H1 (cell line): ENCODE results near the gene LRRC10. TPM values are rescaled to one million over a fixed set of nuclear protein-coding genes. Genes with fewer than 3 reads are reported as not detected.

Experiments
- CTCF ChIA-PET: fragments of 300-600 bp; sonication (Branson Sonifier 250); formaldehyde crosslinking; loops from one replicate; lab custom pipeline; 2021; ENCODE audit not compliant: partially characterized antibody; lab: Charles Lee
- POLR2A ChIA-PET: fragments of 300-600 bp; sonication (Branson Sonifier 250); formaldehyde crosslinking; loops from one replicate; lab custom pipeline; 2021; ENCODE audit warnings: inconsistent platforms; ENCODE audit not compliant: partially characterized antibody; lab: Charles Lee
- DNase-seq, 2 experiments: peaks; one replicate each; pipeline versions ENCODE4 v3.0.0 to v3.0.0-alpha.2; 2010 to 2022; ENCODE audit warnings: low spot score in 2 of 2, low read depth in 1 of 2, mixed read lengths in 1 of 2
- FAIRE-seq: peaks from 2 replicates; lab custom pipeline; 2011; peaks lifted over from hg19 to GRCh38; lab: Jason Lieb, UNC
- H2AFZ ChIP-seq: 2 replicates; pipeline ENCODE4 v1.8.1; 2012; ENCODE audit warnings: low read length, inconsistent platforms
- H2AK5ac ChIP-seq: 2 replicates; pipeline ENCODE4 v1.6.1; 2013; ENCODE audit warnings: low read depth, low read length
- H2BK120ac ChIP-seq: replicated peaks from 2 replicates; pipeline ENCODE3; 2013; ENCODE audit warnings: low read depth, low read length, inconsistent platforms
- H2BK12ac ChIP-seq: 2 replicates; pipeline ENCODE4 v1.6.1; 2013; ENCODE audit warnings: low read depth, low read length
- H2BK15ac ChIP-seq: 2 replicates; pipeline ENCODE4 v1.6.1; 2013; ENCODE audit warnings: low read length
- H2BK20ac ChIP-seq: 2 replicates; pipeline ENCODE4 v1.6.1; 2013; ENCODE audit warnings: low read length
- H2BK5ac ChIP-seq: 2 replicates; pipeline ENCODE4 v1.6.1; 2013; ENCODE audit warnings: low read depth, low read length
- H3K14ac ChIP-seq: 2 replicates; pipeline ENCODE4 v1.6.1; 2013; ENCODE audit warnings: inconsistent platforms; ENCODE audit not compliant: insufficient read length
- H3K18ac ChIP-seq: 2 replicates; pipeline ENCODE4 v1.6.1; 2013; ENCODE audit warnings: low read length; ENCODE audit errors: extremely low read depth
- H3K23ac ChIP-seq: 2 replicates; pipeline ENCODE4 v1.6.1; 2013; ENCODE audit warnings: inconsistent platforms; ENCODE audit not compliant: insufficient read length
- H3K23me2 ChIP-seq: 2 replicates; pipeline ENCODE4 v1.6.1; 2013; ENCODE audit warnings: low read depth, low read length
- H3K27ac ChIP-seq: 2 replicates; pipeline ENCODE4 v1.6.1; 2011; ENCODE audit warnings: low read depth, low read length, inconsistent platforms
- H3K27me3 ChIP-seq, 4 experiments: replicated peaks in 1 of 4; 1 replicate in 1 of 4; 2 replicates in 3 of 4; pipeline versions ENCODE4 v1.6.1 to v1.8.1; 2011 to 2013; ENCODE audit warnings: low read length in 3 of 4, mild to moderate bottlenecking in 3 of 4, inconsistent platforms in 2 of 4, mixed read lengths in 2 of 4, moderate library complexity in 1 of 4; ENCODE audit not compliant: control insufficient read depth in 3 of 4, insufficient read depth in 3 of 4; ENCODE audit errors: extremely low read depth in 1 of 4
- H3K36me3 ChIP-seq, 4 experiments: 2 replicates each; pipeline versions ENCODE4 v1.6.1 to v1.8.1; 2011 to 2013; ENCODE audit warnings: mild to moderate bottlenecking in 4 of 4, low read length in 3 of 4, moderate library complexity in 2 of 4, control low read depth in 1 of 4, inconsistent platforms in 1 of 4; ENCODE audit not compliant: insufficient read depth in 4 of 4, control insufficient read depth in 2 of 4
- H3K4ac ChIP-seq: replicated peaks from 2 replicates; pipeline ENCODE3; 2013; ENCODE audit warnings: low read length, low read depth, mixed read lengths, inconsistent platforms; ENCODE audit not compliant: insufficient read length
- H3K4me1 ChIP-seq, 4 experiments: replicated peaks in 1 of 4; 1 replicate in 1 of 4; 2 replicates in 3 of 4; pipeline versions ENCODE4 v1.6.1 to v1.8.1; 2011 to 2013; ENCODE audit warnings: low read length in 3 of 4, inconsistent platforms in 2 of 4, mixed read lengths in 1 of 4; ENCODE audit not compliant: insufficient read depth in 4 of 4, control insufficient read depth in 3 of 4
- H3K4me2 ChIP-seq, 2 experiments: 2 replicates each; pipeline versions ENCODE4 v1.6.1 to v1.8.1; 2011 to 2013; ENCODE audit warnings: low read depth in 2 of 2, low read length in 2 of 2, control low read depth in 1 of 2, inconsistent platforms in 1 of 2, mild to moderate bottlenecking in 1 of 2; ENCODE audit not compliant: insufficient read depth in 1 of 2
- H3K4me3 ChIP-seq, 4 experiments: fragments of 200-600, 300-600 bp in 1 of 4; sonication (generic), shearing (Covaris generic), sonication (Bioruptor Twin) in 1 of 4; 2 replicates each; pipeline versions ENCODE4 v1.5.1 to v1.8.1; 2011 to 2016; ENCODE audit warnings: low read length in 4 of 4, low read depth in 3 of 4, control low read depth in 2 of 4, inconsistent platforms in 2 of 4, mild to moderate bottlenecking in 2 of 4, mixed read lengths in 1 of 4, moderate library complexity in 1 of 4; ENCODE audit not compliant: insufficient read depth in 2 of 4; ENCODE audit errors: extremely low read depth in 1 of 4
- H3K56ac ChIP-seq: replicated peaks from 2 replicates; pipeline ENCODE3; 2013; ENCODE audit warnings: low read depth, mild to moderate bottlenecking, mixed read lengths, low read length, inconsistent platforms; ENCODE audit not compliant: insufficient read length
- H3K79me1 ChIP-seq: 2 replicates; pipeline ENCODE4 v1.6.1; 2013; ENCODE audit warnings: low read depth, low read length, control low read depth
- H3K79me2 ChIP-seq, 2 experiments: 2 replicates each; pipeline versions ENCODE4 v1.6.1 to v1.8.1; 2012 to 2013; ENCODE audit warnings: low read length in 2 of 2, mild to moderate bottlenecking in 2 of 2, inconsistent platforms in 1 of 2; ENCODE audit not compliant: insufficient read depth in 2 of 2, control insufficient read depth in 1 of 2
- H3K9ac ChIP-seq, 4 experiments: replicated peaks in 1 of 4; 1 replicate in 1 of 4; 2 replicates in 3 of 4; pipeline versions ENCODE4 v1.6.1 to v1.8.1; 2011 to 2013; ENCODE audit warnings: low read depth in 3 of 4, low read length in 3 of 4, control low read depth in 2 of 4, mild to moderate bottlenecking in 2 of 4, moderate library complexity in 2 of 4, inconsistent platforms in 1 of 4; ENCODE audit errors: extremely low read depth in 1 of 4
- H3K9me3 ChIP-seq, 2 experiments: 2 replicates each; pipeline versions ENCODE4 v1.6.1 to v1.8.1; 2012 to 2013; ENCODE audit warnings: mild to moderate bottlenecking in 2 of 2, moderate library complexity in 2 of 2, control low read depth in 1 of 2, inconsistent platforms in 1 of 2, low read depth in 1 of 2, low read length in 1 of 2, mixed read lengths in 1 of 2; ENCODE audit not compliant: insufficient read depth in 2 of 2
- H4K20me1 ChIP-seq, 2 experiments: replicated peaks in 1 of 2; 2 replicates each; pipeline versions ENCODE3 to v1.8.1; 2011 to 2013; ENCODE audit warnings: inconsistent platforms in 2 of 2, low read length in 2 of 2, mild to moderate bottlenecking in 1 of 2; ENCODE audit not compliant: insufficient read depth in 2 of 2, control insufficient read depth in 1 of 2
- H4K5ac ChIP-seq: 2 replicates; pipeline ENCODE4 v1.6.1; 2013; ENCODE audit warnings: low read length, low read depth, mixed read lengths, inconsistent platforms; ENCODE audit not compliant: insufficient read length
- H4K8ac ChIP-seq: 2 replicates; pipeline ENCODE4 v1.8.0; 2013; ENCODE audit warnings: mild to moderate bottlenecking, moderate library complexity, low read length, inconsistent platforms; ENCODE audit not compliant: insufficient read depth; ENCODE audit errors: extremely low read depth
- H4K91ac ChIP-seq: replicated peaks from 2 replicates; pipeline ENCODE3; 2013; ENCODE audit warnings: low read length, mixed read lengths, inconsistent platforms; ENCODE audit not compliant: insufficient read length
- BRCA1 ChIP-seq: IDR thresholded peaks from 2 replicates; pipeline ENCODE4 v1.6.1; 2012; ENCODE audit warnings: low read depth, low read length, improper control_type of control experiment
- CBX8 ChIP-seq: fragments of 300-800, 300-1000 bp; sonication (generic); IDR thresholded peaks from 2 replicates; pipeline ENCODE4 v1.7.1; 2016; ENCODE audit warnings: low read depth, low read length, borderline replicate concordance
- KDM5A ChIP-seq: fragments of 200-600 bp; IDR thresholded peaks from 2 replicates; pipeline ENCODE4 v1.7.1; 2012; ENCODE audit warnings: mild to moderate bottlenecking, low read length, inconsistent platforms, mixed read lengths
- polyA plus RNA-seq, 7 experiments: library from polyadenylated mRNA; depleted of rRNA in 3 of 7; stranded (reverse) in 5 of 7; unstranded in 2 of 7; fragments of >200 nt in 5 of 7; fragments of 200-250 nt in 2 of 7; gene quantifications; 1 replicate in 5 of 7; 2 replicates in 1 of 7; 4 replicates in 1 of 7; pipeline versions ENCODE4 v1.2.1 to v1.2.3, GENCODE V29; 2011 to 2013; ENCODE audit warnings: missing spikeins in 2 of 7, mixed read lengths in 2 of 7
- total RNA-seq: library from RNA; stranded (reverse); fragmentation: NEBNext Ultra II Directional; extraction: Animal tissue kit (Norgen Biotek cat#: 25700); gene quantifications from 2 replicates; pipeline ENCODE4 v1.2.1, GENCODE V29; 2021

LRRC10 gene
- total and polyA plus RNA-seq, 2 of the 8 experiments (the other 6 are each of a cell fraction or from before 2014, with no cell fraction given): not detected

- no peak for FAIRE-seq
- Histone ChIP-seq H3K9me3 (no peaks in the 10 kb centered on the region), H3K18ac (no peak overlapping the region), H3K4ac (no peak overlapping the region), H3K79me2 (no peaks in the 10 kb centered on the region), H2AK5ac (no peak overlapping the region)
- POLR2A ChIA-PET: interaction anchor here (0.8 kb wide), 1 partner anchor 55 kb away, joined by 3 read pairs; no protein-coding TSS in a partner anchor
- no peak for TF ChIP-seq KDM5A
- TF ChIP-seq BRCA1: no peak
- no peak for TF ChIP-seq CBX8
- TF ChIP-seq, all 59 proteins: peak for 0
- CTCF ChIA-PET: interaction anchor here (3.0 kb wide), 1 partner anchor 14 kb away, joined by 16 read pairs; no protein-coding TSS in a partner anchor
- no peaks in the 10 kb centered on the region for H3K36me3 ChIP-seq
- no peaks in the 10 kb centered on the region for H4K20me1 ChIP-seq
- no peak overlapping the region for H3K23ac ChIP-seq
- no peak overlapping the region for H3K4me3 ChIP-seq
- H2BK120ac ChIP-seq: no peak overlapping the region
- H2BK12ac ChIP-seq: no peak overlapping the region
- no peak overlapping the region for H2BK20ac ChIP-seq
- no peaks in the 10 kb centered on the region for H3K4me1 ChIP-seq
- no peaks in the 10 kb centered on the region for H3K27me3 ChIP-seq
- no peaks in the 10 kb centered on the region for H3K79me1 ChIP-seq
- no peaks in the 10 kb centered on the region for H3K23me2 ChIP-seq
- no peak overlapping the region for H4K91ac ChIP-seq
- no peak overlapping the region for H3K9ac ChIP-seq
- H3K27ac ChIP-seq: no peak overlapping the region
- H2BK5ac ChIP-seq: no peak overlapping the region
- no peak overlapping the region for H2BK15ac ChIP-seq
- H3K14ac ChIP-seq: no peak overlapping the region
- DNase-seq: no peak
- H3K4me2 ChIP-seq: no peak overlapping the region
- no peak overlapping the region for H3K56ac ChIP-seq
- H2AFZ ChIP-seq: no peak overlapping the region
- no peak overlapping the region for H4K5ac ChIP-seq
- H4K8ac ChIP-seq: no peak overlapping the region
Measured at GRCh38 chr12:69644511-69644910, 33.8 kb upstream of the LRRC10 start.
